ENCODE results near the gene LDLRAD4.

GRCh38 chr18:13338318-13338717 is 119.8 kb downstream of the LDLRAD4 start:
- TF ChIP-seq CTCF (IDR thresholded peaks at IDR 0.05; ENCODE audit: insufficient read depth, low read length, poor library complexity, severe bottlenecking) = no peak
- TF ChIP-seq EZH2phosphoT487 (conservative IDR thresholded peaks at IDR 0.05; ENCODE audit: low read length) = no peak

Measured in SU-DHL-6 (cell line).